ENCODE measurements around the gene DCANP1.

The DCANP1 gene

DNA sequence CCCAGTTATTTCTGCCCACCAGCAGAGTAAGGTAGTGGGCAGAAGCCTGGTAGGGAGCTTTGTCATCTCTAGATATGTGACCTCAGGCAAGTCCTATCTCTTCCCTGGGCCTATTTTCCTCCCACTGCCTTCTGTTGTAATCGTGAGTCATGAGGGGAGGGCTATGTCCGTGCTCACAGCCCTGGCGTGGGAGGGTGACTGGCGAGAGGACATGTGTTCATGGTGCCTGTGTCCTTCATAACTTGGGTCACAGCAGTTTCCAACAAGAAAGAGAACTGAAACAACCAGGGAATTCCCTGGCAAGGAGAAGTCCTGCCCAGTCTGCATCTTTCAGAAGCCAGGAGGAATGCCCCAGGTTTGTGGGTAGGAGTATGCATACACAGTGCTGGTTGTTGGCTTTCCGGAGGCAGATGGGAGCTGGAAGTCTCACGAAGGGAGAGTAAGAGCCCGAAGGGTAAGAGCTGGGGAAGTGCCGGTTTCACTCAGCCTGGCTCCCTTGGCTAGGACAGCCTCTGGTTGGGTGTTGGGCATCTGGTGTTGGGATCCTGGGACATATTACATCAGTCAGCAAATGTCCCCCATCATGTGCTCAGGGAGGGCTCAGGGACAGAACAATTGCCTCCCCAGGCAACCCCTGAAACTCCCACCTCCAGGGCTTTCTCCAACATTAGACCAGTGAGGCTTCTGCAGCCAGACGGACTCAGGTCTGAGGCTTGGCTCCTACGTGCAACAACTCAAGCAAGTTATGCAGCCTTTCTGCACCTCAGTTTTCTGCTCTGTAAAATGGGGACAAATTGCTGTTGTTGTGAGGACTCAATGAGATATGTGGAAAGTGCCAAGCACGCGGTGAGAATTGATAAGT lies 9.3 kb upstream of the DCANP1 start:
- no peak for DNase-seq

DNA sequence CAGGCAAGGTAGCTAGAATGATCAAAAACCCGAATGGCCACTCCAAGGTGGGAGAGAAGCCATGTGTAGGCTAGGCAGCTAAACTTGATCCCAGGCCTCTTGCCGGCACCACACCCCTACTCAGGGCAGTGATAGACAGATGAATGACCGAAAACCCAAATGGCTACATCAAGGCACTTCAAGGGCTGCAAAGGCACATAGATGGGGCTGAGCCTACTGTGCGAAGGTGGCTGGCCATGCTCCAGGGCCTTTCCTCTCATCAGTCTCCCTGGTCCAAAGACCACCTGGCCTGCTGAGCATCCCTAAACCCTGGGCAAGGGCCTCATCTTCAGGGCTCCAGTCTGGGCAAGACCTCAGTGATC lies 8.7 kb upstream of the DCANP1 start:
- DNase-seq: no peak

DNA sequence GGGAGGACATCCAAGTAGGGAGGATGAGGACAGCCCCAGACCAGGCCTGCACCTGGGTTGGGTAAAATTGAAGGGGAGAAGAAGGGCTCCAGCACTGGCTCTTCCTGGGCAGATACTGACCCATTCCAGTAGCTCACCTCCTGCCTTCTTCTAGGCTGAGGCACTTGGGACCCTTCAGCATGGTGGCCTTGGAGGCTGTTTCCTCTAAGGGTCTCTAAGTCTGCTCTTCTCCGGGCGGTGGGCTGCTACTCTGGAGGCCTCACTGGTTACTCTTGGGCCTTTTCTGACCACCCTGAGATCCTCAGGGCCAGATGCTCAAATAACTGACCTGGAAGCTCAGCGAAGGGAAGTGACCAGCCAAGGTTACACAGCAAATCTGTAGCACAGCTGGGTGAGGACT lies 7.8 kb upstream of the DCANP1 start:
- no peak for DNase-seq

DNA sequence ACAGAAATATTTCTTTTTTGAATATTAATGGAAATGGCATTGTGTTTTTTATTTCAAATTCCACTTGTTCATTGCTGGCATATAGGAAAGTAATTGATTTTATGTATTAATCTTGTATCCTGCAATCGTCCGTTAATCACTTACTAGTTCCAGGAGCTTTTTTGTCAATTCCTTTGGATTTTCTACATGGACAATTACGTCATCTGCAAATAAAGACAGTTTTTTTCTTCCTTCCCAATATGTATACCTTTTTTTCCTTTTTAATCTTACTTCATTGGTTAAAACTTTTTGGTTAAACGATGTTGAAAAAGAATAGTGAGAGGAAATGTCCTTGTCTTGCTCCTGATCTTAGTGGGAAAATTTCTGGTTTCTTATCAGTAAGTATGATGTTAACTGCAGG lies 6.5 kb upstream of the DCANP1 start:
- DNase-seq: no peak

DNA sequence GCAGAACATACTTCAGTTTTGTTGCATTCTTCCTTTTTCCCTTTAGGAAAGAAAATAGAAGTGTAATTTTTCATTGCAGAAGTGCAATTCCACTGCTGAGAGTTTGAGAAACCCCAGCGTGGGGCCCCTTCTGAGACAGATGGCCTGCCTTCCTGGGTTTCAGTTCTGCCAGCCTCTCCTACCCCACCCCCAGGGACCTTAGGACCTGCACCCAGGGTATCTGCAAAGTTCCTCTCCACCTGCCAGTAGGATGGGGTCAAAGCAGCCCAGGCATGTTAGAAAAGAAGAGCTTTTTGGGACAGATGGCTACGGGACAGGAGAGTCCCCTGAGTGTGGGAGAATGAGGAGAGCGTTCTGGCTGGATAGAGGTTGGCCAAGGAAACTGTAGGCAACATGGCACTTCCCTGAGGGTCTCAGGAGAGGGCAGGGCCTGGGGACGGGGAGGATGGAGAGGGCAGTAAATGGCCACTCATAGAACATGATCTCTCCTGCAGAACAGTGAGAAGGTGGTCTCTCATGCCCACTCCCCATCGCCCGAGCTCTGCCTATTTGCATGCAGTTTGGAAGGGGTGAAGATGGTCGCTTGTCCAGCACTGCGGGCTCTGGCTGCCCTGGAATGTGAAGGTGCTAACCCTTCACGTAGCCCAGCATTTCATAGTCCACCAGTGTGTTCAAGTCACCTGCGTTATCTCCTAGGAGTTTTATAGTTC lies 5.3 kb upstream of the DCANP1 start, which contains the start of gene TIFAB:
TSS of gene TIFAB (minus strand) at position 31 of the 710 bp plus-strand sequence. CDS start 2,412 bp downstream, outside the sequence.
- no peak for DNase-seq

DNA sequence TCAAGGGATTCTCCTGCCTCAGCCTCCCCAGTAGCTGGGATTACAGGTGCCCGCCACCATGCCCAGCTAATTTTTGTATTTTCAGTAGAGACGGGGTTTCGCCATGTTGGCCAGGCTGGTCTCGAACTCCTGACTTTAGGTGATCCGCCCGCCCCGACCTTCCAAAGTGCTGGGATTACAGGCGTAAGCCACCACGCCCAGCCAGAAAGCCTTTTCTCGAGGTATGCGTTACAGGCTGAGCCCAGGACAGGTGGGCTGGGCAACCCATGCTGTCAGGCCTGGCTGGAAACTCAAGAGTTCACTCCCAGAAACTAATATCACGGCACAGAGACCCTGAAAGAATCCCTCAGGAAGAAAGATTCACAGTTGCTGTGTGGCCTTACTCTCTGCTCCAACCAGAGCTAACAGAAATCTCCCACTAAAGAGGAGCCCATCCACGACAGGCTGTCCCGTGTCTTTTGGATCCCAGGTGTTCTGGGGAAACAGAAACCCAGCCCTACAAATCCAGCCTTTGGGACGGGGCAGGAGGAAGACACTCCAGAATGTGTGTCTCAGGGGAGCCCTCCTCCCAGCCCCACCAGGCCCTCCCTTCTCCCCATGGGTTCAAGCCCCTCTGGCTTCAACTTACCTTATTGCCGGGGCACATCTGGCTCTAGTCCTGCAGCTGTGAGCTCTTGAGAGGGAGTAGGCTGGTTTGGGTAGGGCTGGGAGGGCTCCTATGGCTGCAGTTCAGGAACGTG lies 4.6 kb upstream of the DCANP1 start:
- DNase-seq: no peak

DNA sequence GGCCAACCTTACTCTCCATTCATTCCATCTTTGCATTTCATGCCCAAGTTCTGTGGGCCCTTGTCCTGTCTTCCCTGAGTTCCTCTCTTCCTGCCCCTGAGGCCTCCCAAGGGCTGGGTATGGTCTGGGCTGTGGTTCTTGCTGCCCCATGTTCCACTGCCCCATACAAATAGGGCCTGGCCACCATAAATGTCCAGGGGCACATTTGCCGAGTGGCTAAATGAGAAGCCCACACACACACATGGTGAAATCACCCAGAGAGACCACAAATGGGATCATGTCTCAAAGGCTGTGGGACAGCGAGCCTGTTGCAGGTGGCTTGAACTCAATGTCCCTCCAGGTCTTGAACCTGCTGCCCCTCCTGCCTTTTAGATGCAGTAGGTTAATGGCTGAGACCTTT lies 3.8 kb upstream of the DCANP1 start:
- DNase-seq: no peak

DNA sequence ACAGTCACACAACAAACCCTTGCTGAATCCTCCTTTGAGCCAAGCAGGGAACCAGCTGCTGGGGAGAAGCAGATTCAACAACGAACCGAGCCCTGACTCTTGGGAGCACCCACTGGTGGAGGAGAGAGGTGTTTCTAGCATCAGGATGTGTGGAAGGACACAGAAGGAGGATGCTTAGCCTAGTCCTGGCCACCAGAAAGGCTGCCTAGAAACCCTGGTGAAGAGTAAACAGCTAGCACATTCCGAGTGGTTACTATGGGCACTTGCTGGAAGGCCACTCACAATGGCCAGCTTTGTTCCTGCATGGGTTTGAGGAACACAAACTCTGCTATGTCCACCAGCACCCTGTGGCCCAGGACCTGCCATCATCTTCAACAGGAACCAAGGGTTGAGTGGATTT lies 3.2 kb upstream of the DCANP1 start:
- no peak for DNase-seq

DNA sequence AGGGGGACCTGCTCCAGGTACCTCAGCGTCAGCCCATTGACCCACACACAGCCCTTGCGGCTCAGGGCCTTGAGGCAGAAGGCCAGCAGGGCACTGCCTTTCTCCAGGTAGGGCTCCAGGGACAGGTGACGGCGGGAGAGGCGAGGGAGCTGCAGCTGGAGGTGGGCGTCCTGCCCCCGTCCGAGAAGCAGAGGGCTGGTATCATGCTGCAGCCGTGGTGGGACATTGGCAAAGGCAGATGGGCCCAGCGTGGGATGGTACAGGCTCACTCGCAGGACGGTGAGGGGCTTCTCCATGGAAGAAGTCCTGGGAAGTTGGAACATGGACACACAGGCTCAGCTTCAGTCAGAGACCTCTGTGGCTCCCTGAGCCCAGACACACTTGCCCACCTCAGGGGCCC lies 2.5 kb upstream of the DCANP1 start:
- no peak for DNase-seq

DNA sequence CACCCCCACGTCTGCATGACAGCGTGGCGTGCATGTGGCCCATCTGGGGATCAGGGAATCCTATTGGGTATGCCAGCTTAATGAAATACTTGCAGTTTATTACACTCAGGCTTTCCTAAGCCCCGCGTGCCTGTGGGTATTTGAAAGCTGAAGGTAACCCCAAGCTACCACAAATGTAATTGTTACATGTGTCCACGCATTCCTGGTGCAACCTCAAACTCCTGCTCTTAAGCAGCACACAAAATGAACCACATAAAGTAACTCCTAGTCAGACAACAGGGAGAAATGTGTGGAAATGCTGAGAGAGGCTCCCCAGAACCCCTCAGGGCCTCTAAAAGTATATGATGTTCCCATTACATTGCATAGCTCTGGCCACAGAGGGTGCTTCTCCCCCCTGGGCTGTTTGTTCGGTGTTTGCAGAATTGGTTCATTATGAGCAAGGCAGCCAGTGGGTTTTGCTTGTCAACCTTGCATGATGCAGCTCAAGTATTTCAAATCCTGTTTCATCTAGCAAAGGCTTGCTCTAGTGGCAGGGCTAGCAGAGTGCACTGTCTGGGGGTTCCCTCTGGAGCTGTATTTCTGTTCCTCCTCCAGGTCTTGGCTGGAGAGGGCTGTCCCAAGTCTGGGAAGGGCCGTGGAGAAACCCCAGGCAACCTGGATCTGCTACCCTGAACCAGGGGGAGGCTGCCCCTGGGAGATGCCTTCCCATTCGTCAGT lies 1.8 kb upstream of the DCANP1 start:
- DNase-seq: no peak

DNA sequence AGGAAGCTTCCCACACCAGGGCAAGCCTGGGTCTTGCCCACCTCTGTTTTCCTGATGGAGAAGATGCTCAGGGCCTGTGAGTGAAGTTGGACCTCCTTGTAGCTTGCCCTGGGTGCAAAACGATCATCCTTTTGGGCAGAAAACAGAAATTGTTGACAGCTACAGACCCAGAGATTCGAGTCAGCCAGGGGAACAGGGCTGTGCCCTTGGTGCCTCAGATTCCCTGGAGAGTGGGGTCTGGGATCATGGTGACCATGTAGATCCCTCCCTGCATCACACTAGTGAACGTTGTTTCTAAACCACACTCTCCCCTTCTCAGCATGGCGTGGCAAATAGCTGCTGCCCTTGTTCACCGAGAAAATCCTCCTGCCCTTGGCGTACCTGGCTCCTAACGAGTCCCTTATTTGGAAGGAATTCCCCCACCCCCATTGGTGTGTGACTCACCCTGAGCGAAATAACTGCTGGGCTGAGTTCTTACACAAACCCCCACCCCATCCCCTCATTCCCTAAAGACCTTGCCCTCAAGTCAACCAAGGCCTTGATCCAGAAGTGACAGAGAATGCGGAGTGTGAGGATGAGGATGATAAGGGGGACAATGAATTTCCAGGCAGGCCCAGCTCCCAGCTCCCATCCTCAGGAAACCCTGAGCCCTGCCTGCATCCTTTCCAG lies 1.1 kb upstream of the DCANP1 start:
- DNase-seq: no peak

DNA sequence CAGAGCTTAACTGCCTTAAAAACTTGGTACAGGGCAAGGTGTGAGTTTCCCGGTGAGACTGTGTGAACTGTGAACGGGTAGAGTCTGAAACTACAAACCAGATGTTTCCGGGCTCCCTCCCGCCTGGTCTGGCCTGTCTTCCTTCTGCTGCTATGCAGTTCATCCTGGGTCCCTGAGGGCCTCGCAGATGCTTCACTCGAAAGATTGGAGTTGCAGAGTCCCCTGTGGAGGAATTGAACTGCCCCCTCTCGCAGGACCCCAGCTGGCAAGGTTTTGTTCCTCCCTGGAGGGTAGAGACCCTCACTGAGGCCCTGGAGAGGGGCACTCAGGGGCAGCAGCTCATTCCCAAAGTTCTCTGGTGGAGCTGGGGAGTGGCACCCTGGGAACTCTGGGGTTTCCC lies 533 bp downstream of the DCANP1 start:
- no peak for DNase-seq

DNA sequence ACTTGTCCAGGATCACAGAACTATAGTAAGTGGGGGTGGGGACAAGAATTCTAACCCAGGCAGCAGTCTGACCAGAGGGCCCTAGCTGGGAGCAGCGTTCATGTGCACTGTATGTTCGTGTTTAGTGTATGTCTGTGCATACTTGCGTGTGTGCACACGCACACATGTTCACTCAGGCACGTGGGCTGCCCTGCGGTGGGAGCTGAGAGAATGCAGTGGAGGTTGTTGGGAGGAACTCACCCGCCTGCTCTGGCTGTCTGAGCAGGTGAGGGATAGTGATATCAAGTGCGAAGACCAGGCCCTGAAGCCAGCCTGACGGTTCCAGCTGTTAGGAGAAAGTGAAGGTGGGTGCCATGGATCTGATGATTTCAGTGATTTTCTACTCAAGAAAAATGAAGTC lies 942 bp downstream of the DCANP1 start:
- no peak for DNase-seq

DNA sequence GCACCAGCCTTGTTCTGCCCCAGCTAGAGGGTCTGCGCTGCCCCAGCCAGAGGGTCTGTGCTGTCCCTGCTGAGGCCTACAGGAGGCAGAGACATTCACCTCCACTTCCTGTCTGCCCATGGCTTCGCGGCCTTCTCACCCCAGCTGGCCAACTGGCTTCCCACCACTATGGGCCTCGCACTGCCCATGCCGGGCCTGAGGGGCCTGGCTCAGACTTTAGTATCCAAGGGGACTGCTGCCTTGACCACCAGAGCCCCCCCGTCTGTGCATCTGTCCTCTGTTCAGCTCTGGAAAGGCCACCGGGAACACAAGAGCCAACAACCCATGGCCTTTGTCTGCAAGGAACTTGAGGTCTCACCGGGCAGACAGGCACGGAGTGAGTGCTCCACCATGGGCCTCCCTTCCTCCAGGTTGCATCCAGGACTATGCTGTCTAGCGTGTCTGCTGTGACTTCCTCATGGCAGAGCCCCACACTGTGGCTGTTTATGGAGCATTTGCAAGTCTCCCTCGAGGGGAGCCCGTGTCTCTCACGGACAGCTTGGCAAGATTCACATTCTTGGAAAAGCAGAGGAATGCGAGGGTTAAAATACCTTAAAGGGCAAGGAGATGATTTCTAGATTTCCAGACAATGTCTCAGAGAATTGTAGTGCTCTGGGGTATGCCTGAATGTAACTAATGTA lies 1.7 kb downstream of the DCANP1 start:
- DNase-seq: no peak

DNA sequence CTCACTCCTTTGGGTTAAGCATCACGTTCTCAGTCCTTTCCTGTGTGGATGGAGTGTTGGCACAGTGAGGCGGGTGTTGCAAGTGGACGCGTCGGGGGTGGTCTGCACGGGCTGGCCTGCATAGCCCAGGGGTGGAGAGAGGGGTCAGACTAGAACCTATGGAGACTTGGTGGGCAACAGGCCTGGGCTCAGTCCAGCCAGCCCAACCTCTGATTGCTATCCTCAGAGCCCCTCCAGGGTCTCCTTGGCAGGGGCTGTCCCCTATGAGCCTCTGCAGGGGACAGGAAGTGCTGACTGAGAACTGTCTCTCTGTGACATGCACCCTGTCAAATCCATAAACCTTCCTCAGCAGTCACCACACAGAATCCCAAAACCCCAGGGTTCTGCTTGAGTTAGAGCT lies 2.3 kb downstream of the DCANP1 start:
- DNase-seq: no peak

DNA sequence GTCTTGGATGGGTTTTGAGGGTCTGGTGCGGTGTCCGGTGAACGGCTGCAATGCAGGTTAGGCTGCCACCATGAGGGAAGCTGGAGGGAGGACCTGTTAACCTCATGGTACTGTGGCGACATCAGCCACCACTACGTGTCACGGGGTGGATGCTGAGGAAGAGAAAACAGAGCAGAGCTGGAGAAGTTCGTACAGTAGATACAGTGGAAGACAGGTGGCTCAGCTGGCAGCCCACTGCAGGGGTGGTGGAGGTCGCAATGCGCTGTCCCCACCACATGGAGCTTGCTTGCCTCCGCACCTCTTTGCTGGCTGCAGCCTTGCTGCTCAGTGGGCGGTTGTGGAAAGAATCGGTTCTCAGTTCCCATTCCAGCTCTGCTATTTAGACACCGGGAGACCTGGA lies 2.8 kb downstream of the DCANP1 start:
- DNase-seq: no peak

DNA sequence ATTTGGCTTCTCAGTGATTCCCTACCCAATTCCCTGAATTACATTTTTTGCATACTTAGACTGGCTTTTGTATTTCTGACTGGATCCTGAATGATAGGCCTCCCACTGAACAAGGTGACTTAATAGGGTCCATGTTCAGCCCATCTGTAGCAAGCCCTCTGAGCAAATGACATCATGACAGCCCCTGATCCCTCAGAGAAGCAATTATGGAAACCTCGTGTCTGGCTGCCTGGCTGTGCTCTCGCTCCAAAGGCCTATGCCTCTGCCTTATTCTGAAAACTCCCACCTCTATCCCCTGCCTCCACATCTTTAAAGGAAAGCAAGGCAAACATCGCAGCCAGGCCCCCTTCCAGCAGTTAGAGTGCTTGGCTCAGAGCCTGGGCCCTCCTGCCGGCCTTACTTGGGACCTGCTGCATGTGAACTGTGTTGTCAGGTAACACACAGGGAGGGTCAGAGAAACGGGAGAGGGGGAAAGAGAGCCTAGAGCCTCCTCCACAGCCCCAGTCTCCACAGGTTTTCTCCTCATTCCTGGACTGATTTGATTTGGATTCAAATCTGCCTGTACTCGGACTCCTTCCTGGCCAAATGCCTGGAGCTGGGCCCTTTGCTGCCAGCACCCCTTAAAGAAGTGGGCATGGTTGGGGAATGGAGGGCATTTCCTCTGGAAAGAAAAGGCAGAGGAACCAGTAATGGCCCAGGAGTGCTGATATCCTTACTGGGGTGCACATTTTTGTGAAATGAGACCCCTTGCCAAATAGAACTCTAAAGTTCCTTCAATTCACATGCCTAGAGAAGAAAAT lies 3.8 kb downstream of the DCANP1 start:
- DNase-seq: peak; percentile 41

DNA sequence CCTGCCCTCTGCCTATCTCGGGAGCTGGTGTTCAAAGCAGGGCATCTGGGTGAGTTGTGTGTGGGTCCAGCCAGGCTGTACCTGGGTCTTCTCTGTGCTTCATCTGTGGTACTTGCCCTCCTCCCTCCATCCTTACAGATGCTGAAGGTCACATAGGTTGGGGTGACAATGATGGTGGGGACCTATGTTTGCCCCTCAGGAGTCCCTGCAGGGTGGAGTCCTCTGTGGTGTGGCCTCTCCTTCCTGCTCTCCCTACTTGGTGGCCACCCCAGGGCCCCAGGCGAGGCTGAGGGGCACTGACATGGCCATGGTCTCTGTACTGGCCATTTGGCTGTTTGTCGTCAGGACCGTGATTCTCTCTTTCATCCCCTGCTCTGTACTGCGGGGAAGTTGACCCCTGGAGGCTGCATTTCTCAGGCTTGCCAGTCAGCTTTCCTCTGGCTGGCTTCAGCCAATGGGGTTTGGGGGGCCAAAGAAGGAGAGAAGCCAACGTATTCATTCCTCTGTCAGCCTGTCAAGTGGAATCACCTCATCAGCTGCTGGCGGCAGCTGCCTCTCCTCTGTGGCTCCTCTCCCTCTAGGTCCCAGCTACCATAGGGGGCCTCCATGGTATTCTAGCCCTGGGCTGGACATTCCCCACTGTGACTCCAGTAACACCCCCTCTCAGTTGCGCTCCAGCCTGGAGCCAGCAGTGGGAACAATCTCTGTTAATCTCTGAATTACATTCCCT lies 4.6 kb downstream of the DCANP1 start:
- no peak for DNase-seq

DNA sequence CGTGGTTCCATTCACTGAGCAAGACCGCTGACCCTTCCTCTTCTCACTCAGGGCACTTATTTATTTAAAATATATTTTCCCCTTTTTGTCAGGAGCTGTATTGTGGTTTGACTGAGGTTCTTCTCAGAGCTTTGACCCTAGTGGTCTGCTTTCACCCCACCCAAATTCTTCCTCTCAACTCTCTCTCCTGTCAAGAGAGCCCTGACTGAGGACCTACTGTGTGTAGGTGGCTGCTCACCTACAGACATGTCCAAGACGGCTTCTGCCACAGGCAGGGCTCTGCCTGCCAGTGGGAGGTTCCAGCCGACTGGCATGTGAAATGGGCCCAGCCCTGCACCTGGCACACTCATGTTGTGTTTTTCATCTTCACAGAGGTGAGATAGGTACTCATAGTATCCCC lies 5.2 kb downstream of the DCANP1 start:
- no peak for DNase-seq

DNA sequence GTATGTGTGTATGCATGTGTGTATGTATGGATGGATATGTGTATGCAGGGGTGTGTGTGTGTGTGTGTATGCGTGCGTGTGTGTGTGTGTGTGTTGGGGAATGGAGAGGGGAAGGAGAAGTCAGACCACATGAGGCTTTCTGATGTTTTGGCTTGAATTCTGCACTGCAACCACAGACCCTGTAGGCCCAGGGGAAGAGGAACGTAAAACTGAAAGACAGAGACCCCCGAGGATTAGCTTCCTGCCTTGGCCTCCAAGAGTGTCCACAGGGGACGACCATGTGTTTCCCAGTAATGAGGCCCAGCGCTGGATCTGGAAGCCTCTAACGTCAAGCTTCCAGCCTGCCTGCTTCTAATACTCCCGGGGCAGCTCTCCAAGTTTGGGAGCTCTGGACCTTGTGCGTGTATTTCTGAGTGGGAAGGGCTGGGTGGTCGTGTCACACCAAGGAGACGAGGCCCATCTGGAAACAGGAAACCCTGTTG lies 5.8 kb downstream of the DCANP1 start:
- no peak for DNase-seq

Measured in GOT3 (cell line).